Panc1 (cell line): ENCODE data around the gene LRRC10B. TPM values are rescaled to one million over a fixed set of nuclear protein-coding genes. Genes with fewer than 3 reads are reported as not detected.
A peak's percentile ranks its signal among the peaks of the same experiment; 100 is the strongest.

Experiments used
- ATAC-seq: fragments of 200-7000 bp; cut with Tn5 transposase; 2 replicates; pipeline ENCODE4 v1.9.1; 2020; ENCODE audit warnings: mild to moderate bottlenecking, moderate library complexity
- BruUV-seq: library from RNA; stranded (reverse); fragments of 400-500 nt; replicated peaks from 2 replicates; lab custom pipeline; 2021; lab: Mats Ljungman, UMichigan
- CTCF ChIA-PET: fragments of 300-600 bp; sonication (Branson Sonifier 250); formaldehyde crosslinking; loops from one replicate; lab custom pipeline; 2022; ENCODE audit warnings: antibody characterized with exemption; lab: Charles Lee
- POLR2A ChIA-PET: fragments of 300-600 bp; sonication (Branson Sonifier 250); formaldehyde crosslinking; loops from one replicate; lab custom pipeline; 2022; ENCODE audit warnings: antibody characterized with exemption; lab: Charles Lee
- DNase-seq: peaks from one replicate; pipeline ENCODE4 v3.0.0-alpha.2; 2010; ENCODE audit warnings: low read depth, low spot score
- H3K27ac ChIP-seq: 2 replicates; pipeline ENCODE4 v1.5.1; 2011; ENCODE audit warnings: mild to moderate bottlenecking, low read length, inconsistent platforms
- H3K27me3 ChIP-seq: fragments of 200-500 bp; sonication (Bioruptor generic); 2 replicates; pipeline ENCODE4 v1.6.0; 2014; ENCODE audit warnings: low read length, inconsistent platforms; ENCODE audit not compliant: control insufficient read depth, insufficient read depth
- H3K36me3 ChIP-seq: fragments of 200-500 bp; sonication (Bioruptor generic); 2 replicates; pipeline ENCODE4 v1.5.1; 2014; ENCODE audit warnings: inconsistent platforms, mild to moderate bottlenecking, low read length, moderate library complexity; ENCODE audit not compliant: control insufficient read depth, insufficient read depth
- H3K4me1 ChIP-seq: 2 replicates; pipeline ENCODE4 v1.5.1; 2011; ENCODE audit warnings: inconsistent platforms, mild to moderate bottlenecking, low read length, moderate library complexity; ENCODE audit not compliant: control insufficient read depth, insufficient read depth
- H3K4me3 ChIP-seq, 2 experiments: 2 replicates each; pipeline ENCODE4 v1.5.1; 2011 to 2012; ENCODE audit warnings: low read depth in 2 of 2, low read length in 2 of 2, mild to moderate bottlenecking in 2 of 2, inconsistent platforms in 1 of 2, moderate library complexity in 1 of 2
- H3K9me3 ChIP-seq: fragments of 200-500 bp; sonication (Bioruptor generic); 2 replicates; pipeline ENCODE4 v1.5.1; 2014; ENCODE audit warnings: low read depth, mild to moderate bottlenecking, inconsistent platforms, low read length, moderate library complexity; ENCODE audit not compliant: control insufficient read depth, insufficient read depth
- CTCF ChIP-seq: fragments of 450-650 bp; IDR thresholded peaks from 2 replicates; pipeline ENCODE4 v1.5.1; 2017; ENCODE audit warnings: mild to moderate bottlenecking
- POLR2AphosphoS5 ChIP-seq: IDR thresholded peaks from 2 replicates; pipeline ENCODE4 v1.6.1; 2012; ENCODE audit warnings: mild to moderate bottlenecking, low read depth, low read length, moderate library complexity
- REST ChIP-seq, 2 experiments: IDR thresholded peaks; 2 replicates each; pipeline ENCODE4 v1.6.1; 2011 to 2012; ENCODE audit warnings: low read depth in 2 of 2, control low read depth in 1 of 2, low read length in 1 of 2, mild to moderate bottlenecking in 1 of 2, moderate library complexity in 1 of 2; ENCODE audit not compliant: insufficient read depth in 1 of 2
- SIN3A ChIP-seq: IDR thresholded peaks from 2 replicates; pipeline ENCODE4 v1.6.1; 2012; ENCODE audit warnings: low read depth, mild to moderate bottlenecking, low read length, moderate library complexity, borderline replicate concordance; ENCODE audit not compliant: insufficient read depth
- TCF7L2 ChIP-seq: IDR thresholded peaks from 2 replicates; pipeline ENCODE4 v1.6.1; 2011; ENCODE audit warnings: mild to moderate bottlenecking, low read depth, low read length, inconsistent platforms
- in situ Hi-C: cut with HindIII; loops from 2 replicates; pipeline ENCODE4 v1.10.0; 2016; ENCODE audit warnings: low sequenced_read_pairs, low pct_unique_long_range_greater_than_20kb
- intact Hi-C: fragments of 100-400 bp; cut with micrococcal nuclease; formaldehyde crosslinking; loops from one replicate; pipeline ENCODE4 v1.10.0; 2022; ENCODE audit not compliant: unreplicated experiment
- total RNA-seq: library from RNA; stranded (reverse); gene quantifications from one replicate; pipeline ENCODE4 v1.2.1, GENCODE V29; 2021; ENCODE audit not compliant: unreplicated experiment

The LRRC10B gene
- total RNA-seq, 1 experiment from 2014 or later: 0.23 TPM

- POLR2A ChIA-PET: no interaction called here
- BruUV-seq: no TSS peak
- Histone ChIP-seq H3K27me3 (peaks cover 2% of the 10 kb centered on the region; the same call in 1 of the 2 replicates), H3K36me3 (no peaks in the 10 kb centered on the region), H3K27ac (no peak overlapping the region), H3K9me3 (no peaks in the 10 kb centered on the region), H3K4me1 (peaks cover 11% of the 10 kb centered on the region), H3K4me3 (no peak overlapping the region)
- ATAC-seq (peak; percentile 4; the same call in 1 of the 2 replicates), DNase-seq (no peak)
- CTCF ChIA-PET: no interaction called here
- in situ Hi-C loops (no loop called here), intact Hi-C loops (no loop called here)
- TF ChIP-seq REST (IDR thresholded peaks at IDR 0.05; ENCODE audit: insufficient read depth in 1 of 2, low read depth in 2 of 2, low read length in 1 of 2) (no peak), TCF7L2 (no peak), CTCF (no peak), SIN3A (no peak), POLR2AphosphoS5 (no peak)
Observed at GRCh38 chr11:61555978-61556377, 47.4 kb downstream of the LRRC10B start.

- DNase-seq (no peak), ATAC-seq (no peak)
- Histone ChIP-seq H3K27ac (no peak overlapping the region), H3K36me3 (no peaks in the 10 kb centered on the region), H3K4me3 (no peak overlapping the region), H3K27me3 (peaks cover 2% of the 10 kb centered on the region; the same call in 1 of the 2 replicates), H3K4me1 (peaks cover 10% of the 10 kb centered on the region), H3K9me3 (no peaks in the 10 kb centered on the region)
- ChIA-PET POLR2A (no interaction called here), CTCF (no interaction called here)
- no TSS peak for BruUV-seq
- in situ Hi-C loops (no loop called here), intact Hi-C loops (no loop called here)
- no peak for TF ChIP-seq REST (IDR thresholded peaks at IDR 0.05; ENCODE audit: insufficient read depth in 1 of 2, low read depth in 2 of 2, low read length in 1 of 2)
- TF ChIP-seq SIN3A: no peak
- TF ChIP-seq CTCF: no peak
- no peak for TF ChIP-seq POLR2AphosphoS5
- TF ChIP-seq TCF7L2: no peak
Observed at GRCh38 chr11:61556621-61557020, 48.1 kb downstream of the LRRC10B start.
